ENCODE results near the gene CAPZB. TPM values are rescaled to one million over a fixed set of nuclear protein-coding genes. Genes with fewer than 3 reads are reported as not detected.
"Not testable (repeated sequence)": the region's sequence is repeated elsewhere in the genome, so short reads cannot be mapped to it uniquely, and the experiment has no call there.

CAPZB gene
- total RNA-seq, 2 donors from 2014 or later = 291 to 399 TPM

DNA sequence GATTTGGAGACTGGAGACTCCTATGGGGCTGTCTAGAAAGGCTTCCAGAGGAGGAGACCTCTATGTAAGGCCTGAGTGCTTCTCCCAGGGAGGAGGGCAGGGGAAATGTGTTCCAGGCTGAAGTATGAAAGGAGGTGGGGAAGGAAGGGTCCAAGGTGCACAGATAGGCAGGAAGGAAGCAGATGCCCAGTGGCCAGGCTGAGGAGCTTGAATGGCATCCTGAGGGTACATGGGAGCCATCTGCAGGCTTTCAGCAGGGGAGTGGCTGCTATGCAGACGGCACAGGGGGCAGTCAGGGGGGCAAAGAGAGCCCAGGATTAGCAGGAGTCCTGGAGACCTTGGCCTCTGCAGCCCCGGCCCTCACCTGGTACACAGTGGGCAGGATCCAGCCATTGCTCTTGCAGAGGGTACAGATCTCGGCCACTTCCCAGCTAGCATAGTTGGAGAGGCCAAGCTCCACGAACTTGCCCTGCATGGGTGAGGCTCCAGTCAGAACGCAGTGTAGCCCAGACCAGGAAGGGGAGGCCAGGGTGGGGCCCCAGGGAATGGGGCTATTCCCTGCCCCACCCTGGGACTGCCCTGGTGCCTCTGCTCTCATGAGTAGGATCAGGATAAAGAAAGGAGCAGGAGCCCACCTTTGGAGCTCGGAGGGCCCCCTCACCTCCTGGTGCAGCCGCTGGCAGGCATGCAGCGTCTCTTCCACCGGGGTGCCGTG, 177.4 kb downstream of the CAPZB start:
- no peak overlapping the region for H3K27ac Mint-ChIP-seq
- H3K27me3 Mint-ChIP-seq = no peaks in the 10 kb centered on the region
- H3K4me1 Mint-ChIP-seq = peaks cover 14% of the 10 kb centered on the region
- ATAC-seq (replicated peaks) = no peak
- no peaks in the 10 kb centered on the region for H3K9me3 Mint-ChIP-seq
- no peak overlapping the region for H3K4me3 Mint-ChIP-seq
- peaks cover 58% of the 10 kb centered on the region for H3K36me3 Mint-ChIP-seq (ENCODE audit: low read depth)

- Mint-ChIP-seq H3K4me3 (no peak overlapping the region), H3K4me1 (peaks cover 13% of the 10 kb centered on the region), H3K27ac (no peak overlapping the region), H3K9me3 (no peaks in the 10 kb centered on the region), H3K27me3 (no peaks in the 10 kb centered on the region), H3K36me3 (ENCODE audit: low read depth) (peaks cover 62% of the 10 kb centered on the region)
- ATAC-seq (replicated peaks) = no peak
Measured at GRCh38 chr1:19306941-19307340, 178.4 kb downstream of the CAPZB start.

- Mint-ChIP-seq H3K27me3 (no peaks in the 10 kb centered on the region), H3K9me3 (no peaks in the 10 kb centered on the region), H3K27ac (peak overlapping the region; percentile 58), H3K4me3 (no peak overlapping the region), H3K36me3 (ENCODE audit: low read depth) (peaks cover 62% of the 10 kb centered on the region), H3K4me1 (peaks cover 8% of the 10 kb centered on the region)
- no peak for ATAC-seq (replicated peaks)
Measured at GRCh38 chr1:19305880-19306279, 179.5 kb downstream of the CAPZB start.

- H3K4me1 Mint-ChIP-seq; H3K9me3 Mint-ChIP-seq; H3K27me3 Mint-ChIP-seq; ATAC-seq (replicated peaks); H3K27ac Mint-ChIP-seq; H3K4me3 Mint-ChIP-seq: not testable (repeated sequence)
- H3K36me3 Mint-ChIP-seq (ENCODE audit: low read depth) = peaks cover 62% of the 10 kb centered on the region
Measured at GRCh38 chr1:19304081-19304480, 181.3 kb downstream of the CAPZB start.

DNA sequence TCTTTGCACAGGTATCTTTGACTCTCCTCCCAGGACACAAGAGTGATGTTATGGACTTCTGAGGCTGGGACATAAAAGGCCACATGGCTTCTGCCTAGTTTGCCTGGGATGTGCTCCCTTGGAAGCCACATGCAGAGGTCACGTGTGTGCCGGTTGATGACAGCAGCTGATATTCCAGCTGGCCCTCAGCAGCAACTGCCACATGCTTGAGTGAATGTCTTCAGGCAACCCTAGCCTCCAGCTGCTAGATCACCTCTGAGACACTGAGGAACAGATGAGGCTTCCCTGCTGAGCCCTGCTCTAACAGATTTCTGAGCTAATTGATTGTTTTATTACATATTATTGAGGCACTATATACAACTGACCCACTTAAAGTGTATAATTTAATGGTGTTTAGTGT, 185.1 kb downstream of the CAPZB start:
- peaks cover 25% of the 10 kb centered on the region for H3K36me3 Mint-ChIP-seq (ENCODE audit: low read depth)
- no peak for ATAC-seq (replicated peaks)
- no peak overlapping the region for H3K27ac Mint-ChIP-seq
- H3K9me3 Mint-ChIP-seq = peaks cover 6% of the 10 kb centered on the region
- no peak overlapping the region for H3K4me3 Mint-ChIP-seq
- H3K4me1 Mint-ChIP-seq = peaks cover 6% of the 10 kb centered on the region
- H3K27me3 Mint-ChIP-seq = no peaks in the 10 kb centered on the region

GRCh38 chr1:19294638-19295037, 190.7 kb downstream of the CAPZB start:
- peaks cover 6% of the 10 kb centered on the region for H3K4me1 Mint-ChIP-seq
- no peak for ATAC-seq (replicated peaks)
- no peak overlapping the region for H3K4me3 Mint-ChIP-seq
- peaks cover 16% of the 10 kb centered on the region for H3K9me3 Mint-ChIP-seq
- no peak overlapping the region for H3K27ac Mint-ChIP-seq
- peaks cover 1% of the 10 kb centered on the region for H3K27me3 Mint-ChIP-seq
- H3K36me3 Mint-ChIP-seq (ENCODE audit: low read depth) = no peaks in the 10 kb centered on the region

GRCh38 chr1:19289244-19289643, 196.1 kb downstream of the CAPZB start:
- Mint-ChIP-seq H3K9me3 (peaks cover 3% of the 10 kb centered on the region), H3K27ac (no peak overlapping the region), H3K4me3 (peak overlapping the region; percentile 66), H3K27me3 (peaks cover 10% of the 10 kb centered on the region), H3K36me3 (ENCODE audit: low read depth) (no peaks in the 10 kb centered on the region), H3K4me1 (no peaks in the 10 kb centered on the region)
- ATAC-seq (replicated peaks) = no peak

Other genes starting within 250 kb of the CAPZB start
- 10 to 100 TPM; 41.1 to 51.9 TPM for gene EMC1, start 234.0 kb downstream of the CAPZB start, total RNA-seq
- gene MRTO4, start 233.7 kb downstream of the CAPZB start, total RNA-seq = 100 to 1,000 TPM in 1 of 2 donors, 10 to 100 TPM in 1; 59.3 to 113 TPM
- gene AKR7A3, start 196.8 kb downstream of the CAPZB start, total RNA-seq = 1 to 10 TPM in 1 of 2 donors, under 1 TPM in 1; 0.71 to 1.6 TPM
- 10 to 100 TPM; 37.1 to 61.4 TPM for gene AKR7A2, start 173.4 kb downstream of the CAPZB start, total RNA-seq
- 1 to 10 TPM; 5.7 to 8.9 TPM for gene SLC66A1, start 173.2 kb downstream of the CAPZB start, total RNA-seq
- gene NBL1, start 158.8 kb upstream of the CAPZB start, total RNA-seq = 10 to 100 TPM; 15.0 to 16.0 TPM
- gene HTR6, start 179.3 kb upstream of the CAPZB start, total RNA-seq = under 1 TPM in 1 of 2 donors, not detected in 1; 0.13 TPM